ENCODE measurements around the gene HACD2.

GRCh38 chr3:123444023-123444422 is 140.8 kb downstream of the HACD2 start:
- TF ChIP-seq CTCF (IDR thresholded peaks at IDR 0.05; ENCODE audit: insufficient read depth, low read depth, low read length), result no peak
- no peak for TF ChIP-seq EZH2 (IDR thresholded peaks at IDR 0.05; ENCODE audit: insufficient read depth, low read length)
